H1 (cell line): ENCODE measurements around the gene EPHA10. TPM values are rescaled to one million over a fixed set of nuclear protein-coding genes. Genes with fewer than 3 reads are reported as not detected.
A peak's percentile ranks its signal among the peaks of the same experiment; 100 is the strongest.

Experiments used
- CTCF ChIA-PET: fragments of 300-600 bp; sonication (Branson Sonifier 250); formaldehyde crosslinking; loops from one replicate; lab custom pipeline; 2021; ENCODE audit not compliant: partially characterized antibody; lab: Charles Lee
- POLR2A ChIA-PET: fragments of 300-600 bp; sonication (Branson Sonifier 250); formaldehyde crosslinking; loops from one replicate; lab custom pipeline; 2021; ENCODE audit warnings: inconsistent platforms; ENCODE audit not compliant: partially characterized antibody; lab: Charles Lee
- DNase-seq, 2 experiments: peaks; one replicate each; pipeline versions ENCODE4 v3.0.0 to v3.0.0-alpha.2; 2010 to 2022; ENCODE audit warnings: low spot score in 2 of 2, low read depth in 1 of 2, mixed read lengths in 1 of 2
- FAIRE-seq: peaks from 2 replicates; lab custom pipeline; 2011; peaks lifted over from hg19 to GRCh38; lab: Jason Lieb, UNC
- H2AFZ ChIP-seq: 2 replicates; pipeline ENCODE4 v1.8.1; 2012; ENCODE audit warnings: low read length, inconsistent platforms
- H2AK5ac ChIP-seq: 2 replicates; pipeline ENCODE4 v1.6.1; 2013; ENCODE audit warnings: low read depth, low read length
- H2BK120ac ChIP-seq: replicated peaks from 2 replicates; pipeline ENCODE3; 2013; ENCODE audit warnings: low read depth, low read length, inconsistent platforms
- H2BK12ac ChIP-seq: 2 replicates; pipeline ENCODE4 v1.6.1; 2013; ENCODE audit warnings: low read depth, low read length
- H2BK15ac ChIP-seq: 2 replicates; pipeline ENCODE4 v1.6.1; 2013; ENCODE audit warnings: low read length
- H2BK20ac ChIP-seq: 2 replicates; pipeline ENCODE4 v1.6.1; 2013; ENCODE audit warnings: low read length
- H2BK5ac ChIP-seq: 2 replicates; pipeline ENCODE4 v1.6.1; 2013; ENCODE audit warnings: low read depth, low read length
- H3K14ac ChIP-seq: 2 replicates; pipeline ENCODE4 v1.6.1; 2013; ENCODE audit warnings: inconsistent platforms; ENCODE audit not compliant: insufficient read length
- H3K18ac ChIP-seq: 2 replicates; pipeline ENCODE4 v1.6.1; 2013; ENCODE audit warnings: low read length; ENCODE audit errors: extremely low read depth
- H3K23ac ChIP-seq: 2 replicates; pipeline ENCODE4 v1.6.1; 2013; ENCODE audit warnings: inconsistent platforms; ENCODE audit not compliant: insufficient read length
- H3K23me2 ChIP-seq: 2 replicates; pipeline ENCODE4 v1.6.1; 2013; ENCODE audit warnings: low read depth, low read length
- H3K27ac ChIP-seq: 2 replicates; pipeline ENCODE4 v1.6.1; 2011; ENCODE audit warnings: low read depth, low read length, inconsistent platforms
- H3K27me3 ChIP-seq, 4 experiments: replicated peaks in 1 of 4; 1 replicate in 1 of 4; 2 replicates in 3 of 4; pipeline versions ENCODE4 v1.6.1 to v1.8.1; 2011 to 2013; ENCODE audit warnings: low read length in 3 of 4, mild to moderate bottlenecking in 3 of 4, inconsistent platforms in 2 of 4, mixed read lengths in 2 of 4, moderate library complexity in 1 of 4; ENCODE audit not compliant: control insufficient read depth in 3 of 4, insufficient read depth in 3 of 4; ENCODE audit errors: extremely low read depth in 1 of 4
- H3K36me3 ChIP-seq, 4 experiments: 2 replicates each; pipeline versions ENCODE4 v1.6.1 to v1.8.1; 2011 to 2013; ENCODE audit warnings: mild to moderate bottlenecking in 4 of 4, low read length in 3 of 4, moderate library complexity in 2 of 4, control low read depth in 1 of 4, inconsistent platforms in 1 of 4; ENCODE audit not compliant: insufficient read depth in 4 of 4, control insufficient read depth in 2 of 4
- H3K4ac ChIP-seq: replicated peaks from 2 replicates; pipeline ENCODE3; 2013; ENCODE audit warnings: low read length, low read depth, mixed read lengths, inconsistent platforms; ENCODE audit not compliant: insufficient read length
- H3K4me1 ChIP-seq, 4 experiments: replicated peaks in 1 of 4; 1 replicate in 1 of 4; 2 replicates in 3 of 4; pipeline versions ENCODE4 v1.6.1 to v1.8.1; 2011 to 2013; ENCODE audit warnings: low read length in 3 of 4, inconsistent platforms in 2 of 4, mixed read lengths in 1 of 4; ENCODE audit not compliant: insufficient read depth in 4 of 4, control insufficient read depth in 3 of 4
- H3K4me2 ChIP-seq, 2 experiments: 2 replicates each; pipeline versions ENCODE4 v1.6.1 to v1.8.1; 2011 to 2013; ENCODE audit warnings: low read depth in 2 of 2, low read length in 2 of 2, control low read depth in 1 of 2, inconsistent platforms in 1 of 2, mild to moderate bottlenecking in 1 of 2; ENCODE audit not compliant: insufficient read depth in 1 of 2
- H3K4me3 ChIP-seq, 4 experiments: fragments of 200-600, 300-600 bp in 1 of 4; sonication (generic), shearing (Covaris generic), sonication (Bioruptor Twin) in 1 of 4; 2 replicates each; pipeline versions ENCODE4 v1.5.1 to v1.8.1; 2011 to 2016; ENCODE audit warnings: low read length in 4 of 4, low read depth in 3 of 4, control low read depth in 2 of 4, inconsistent platforms in 2 of 4, mild to moderate bottlenecking in 2 of 4, mixed read lengths in 1 of 4, moderate library complexity in 1 of 4; ENCODE audit not compliant: insufficient read depth in 2 of 4; ENCODE audit errors: extremely low read depth in 1 of 4
- H3K56ac ChIP-seq: replicated peaks from 2 replicates; pipeline ENCODE3; 2013; ENCODE audit warnings: low read depth, mild to moderate bottlenecking, mixed read lengths, low read length, inconsistent platforms; ENCODE audit not compliant: insufficient read length
- H3K79me1 ChIP-seq: 2 replicates; pipeline ENCODE4 v1.6.1; 2013; ENCODE audit warnings: low read depth, low read length, control low read depth
- H3K79me2 ChIP-seq, 2 experiments: 2 replicates each; pipeline versions ENCODE4 v1.6.1 to v1.8.1; 2012 to 2013; ENCODE audit warnings: low read length in 2 of 2, mild to moderate bottlenecking in 2 of 2, inconsistent platforms in 1 of 2; ENCODE audit not compliant: insufficient read depth in 2 of 2, control insufficient read depth in 1 of 2
- H3K9ac ChIP-seq, 4 experiments: replicated peaks in 1 of 4; 1 replicate in 1 of 4; 2 replicates in 3 of 4; pipeline versions ENCODE4 v1.6.1 to v1.8.1; 2011 to 2013; ENCODE audit warnings: low read depth in 3 of 4, low read length in 3 of 4, control low read depth in 2 of 4, mild to moderate bottlenecking in 2 of 4, moderate library complexity in 2 of 4, inconsistent platforms in 1 of 4; ENCODE audit errors: extremely low read depth in 1 of 4
- H3K9me3 ChIP-seq, 2 experiments: 2 replicates each; pipeline versions ENCODE4 v1.6.1 to v1.8.1; 2012 to 2013; ENCODE audit warnings: mild to moderate bottlenecking in 2 of 2, moderate library complexity in 2 of 2, control low read depth in 1 of 2, inconsistent platforms in 1 of 2, low read depth in 1 of 2, low read length in 1 of 2, mixed read lengths in 1 of 2; ENCODE audit not compliant: insufficient read depth in 2 of 2
- H4K20me1 ChIP-seq, 2 experiments: replicated peaks in 1 of 2; 2 replicates each; pipeline versions ENCODE3 to v1.8.1; 2011 to 2013; ENCODE audit warnings: inconsistent platforms in 2 of 2, low read length in 2 of 2, mild to moderate bottlenecking in 1 of 2; ENCODE audit not compliant: insufficient read depth in 2 of 2, control insufficient read depth in 1 of 2
- H4K5ac ChIP-seq: 2 replicates; pipeline ENCODE4 v1.6.1; 2013; ENCODE audit warnings: low read length, low read depth, mixed read lengths, inconsistent platforms; ENCODE audit not compliant: insufficient read length
- H4K8ac ChIP-seq: 2 replicates; pipeline ENCODE4 v1.8.0; 2013; ENCODE audit warnings: mild to moderate bottlenecking, moderate library complexity, low read length, inconsistent platforms; ENCODE audit not compliant: insufficient read depth; ENCODE audit errors: extremely low read depth
- H4K91ac ChIP-seq: replicated peaks from 2 replicates; pipeline ENCODE3; 2013; ENCODE audit warnings: low read length, mixed read lengths, inconsistent platforms; ENCODE audit not compliant: insufficient read length
- ASH2L ChIP-seq: fragments of 200-600, 300-600 bp; sonication (generic); IDR thresholded peaks from one replicate; pipeline ENCODE4 v1.7.1; 2017; ENCODE audit warnings: low read length
- SP4 ChIP-seq: IDR thresholded peaks from 2 replicates; pipeline ENCODE4 v1.6.1; 2012; ENCODE audit warnings: low read length, inconsistent platforms
- TBP ChIP-seq: IDR thresholded peaks from 2 replicates; pipeline ENCODE4 v1.6.1; 2011; ENCODE audit warnings: low read depth, low read length, improper control_type of control experiment
- WGBS, 2 experiments: shearing (Covaris generic) in 1 of 2; methylation state at CpG; one replicate each; pipeline versions ENCODE4 v1.1.6 to v1.1.7; 2013 to 2015; ENCODE audit warnings: low lambda C conversion rate in 2 of 2, mixed read lengths in 2 of 2, inconsistent platforms in 1 of 2, low coverage in 1 of 2, missing lambda C conversion rate in 1 of 2; ENCODE audit not compliant: insufficient replicate concordance in 2 of 2, insufficient coverage in 1 of 2, insufficient read length in 1 of 2; ENCODE audit errors: extremely low coverage in 1 of 2, missing lambda C conversion rate in 1 of 2; 5-methylcytosine and 5-hydroxymethylcytosine counted together
- polyA plus RNA-seq, 7 experiments: library from polyadenylated mRNA; depleted of rRNA in 3 of 7; stranded (reverse) in 5 of 7; unstranded in 2 of 7; fragments of >200 nt in 5 of 7; fragments of 200-250 nt in 2 of 7; gene quantifications; 1 replicate in 5 of 7; 2 replicates in 1 of 7; 4 replicates in 1 of 7; pipeline versions ENCODE4 v1.2.1 to v1.2.3, GENCODE V29; 2011 to 2013; ENCODE audit warnings: missing spikeins in 2 of 7, mixed read lengths in 2 of 7
- total RNA-seq: library from RNA; stranded (reverse); fragmentation: NEBNext Ultra II Directional; extraction: Animal tissue kit (Norgen Biotek cat#: 25700); gene quantifications from 2 replicates; pipeline ENCODE4 v1.2.1, GENCODE V29; 2021

Gene EPHA10
- total and polyA plus RNA-seq, 2 of the 8 experiments (the other 6 are each of a cell fraction or from before 2014, with no cell fraction given): 0.54 to 1.0 TPM

DNA sequence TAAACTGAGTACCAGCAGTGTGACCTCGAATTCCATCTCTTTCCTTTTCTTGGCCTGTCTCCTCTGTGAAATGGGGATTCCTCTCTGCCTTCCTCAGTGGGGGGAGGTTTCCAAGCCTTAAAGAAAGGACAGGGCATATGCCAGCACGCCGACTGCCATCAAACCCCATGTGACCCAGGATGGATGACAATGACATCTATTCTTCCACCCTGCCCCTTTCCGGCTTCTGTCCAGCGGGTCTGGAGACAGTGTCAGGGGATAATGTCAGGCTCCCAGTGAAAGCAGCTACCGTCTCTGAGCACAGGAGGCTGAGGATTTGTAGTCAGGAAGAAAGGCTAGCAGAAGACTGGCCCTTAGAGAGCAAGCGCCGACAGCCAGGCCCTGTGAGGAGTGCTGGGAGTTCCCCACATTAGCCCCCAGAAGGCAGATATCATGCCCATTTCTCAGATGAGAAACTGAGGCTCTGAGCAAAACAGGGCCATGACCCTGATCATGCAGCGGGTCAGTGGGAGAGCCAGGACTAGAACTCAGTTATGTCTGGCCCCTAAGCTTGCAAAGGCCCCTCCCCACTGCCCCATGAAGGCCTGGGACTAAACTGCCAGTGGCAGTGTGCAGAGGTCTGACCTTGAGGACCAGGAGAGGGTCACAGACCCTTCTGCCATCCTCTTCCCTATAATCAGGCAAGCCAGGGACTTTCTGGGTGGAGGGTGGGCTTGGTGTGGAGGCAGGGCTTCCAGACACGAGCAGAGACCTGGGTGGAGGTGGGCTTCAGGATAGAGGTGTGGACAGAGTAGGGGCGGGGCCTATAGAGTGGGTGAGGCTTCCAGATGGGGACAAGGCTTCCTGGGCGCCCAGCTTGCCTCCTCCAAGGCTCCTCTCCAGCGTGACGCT, 42.5 kb downstream of the EPHA10 start:
- ChIA-PET CTCF (interaction anchor here (0.7 to 2.4 kb wide), 8 partner anchors 19 to 105 kb away, joined by 3 to 11 read pairs (median 3); partner anchors contain the start of gene EPHA10), POLR2A (interaction anchor here (0.7 to 0.8 kb wide), 2 partner anchors 11 to 85 kb away, joined by 3 to 4 read pairs; partner anchors contain the start of genes C1orf122 and YRDC)
- TF ChIP-seq TBP: no peak
- no peak for TF ChIP-seq SP4
- TF ChIP-seq ASH2L: no peak
- Histone ChIP-seq H3K79me1 (no peaks in the 10 kb centered on the region), H3K23me2 (no peaks in the 10 kb centered on the region), H4K20me1 (no peaks in the 10 kb centered on the region), H3K4me2 (no peak overlapping the region), H3K4me1 (peaks cover 0 to 7% (median 4%) of the 10 kb centered on the region in 4 experiments; a peak in 3 of 7 replicates), H3K4ac (no peak overlapping the region), H3K14ac (no peak overlapping the region), H3K79me2 (no peaks in the 10 kb centered on the region), H4K91ac (no peak overlapping the region), H3K56ac (no peak overlapping the region), H3K4me3 (no peak overlapping the region), H2BK15ac (no peak overlapping the region), H4K5ac (no peak overlapping the region), H3K27me3 (no peaks in the 10 kb centered on the region), H3K9me3 (no peaks in the 10 kb centered on the region), H2BK12ac (no peak overlapping the region), H4K8ac (peak overlapping the region; percentile 63; the same call in 1 of the 2 replicates), H2AFZ (no peak overlapping the region), H2BK20ac (no peak overlapping the region), H2BK5ac (no peak overlapping the region; the same call in 1 of the 2 replicates), H3K18ac (no peak overlapping the region), H3K36me3 (no peaks in the 10 kb centered on the region), H2BK120ac (no peak overlapping the region), H2AK5ac (no peak overlapping the region), H3K9ac (no peak overlapping the region), H3K27ac (no peak overlapping the region), H3K23ac (no peak overlapping the region)
- WGBS, 2 experiments: 90% methylated on average over 14 of the region's 14 CpGs; no CpG with 5 or more reads in 1 of the 2 experiments
- DNase-seq (no peak), FAIRE-seq (no peak)
